Astrocyte of the cerebellum (primary cell): ENCODE results near the gene HDC.

Experiments used
- DNase-seq: peaks from one replicate; pipeline ENCODE4 v3.0.0-alpha.2; 2011; ENCODE audit warnings: low read depth
- H3K4me3 ChIP-seq: 2 replicates; pipeline ENCODE4 v1.5.1; 2011; ENCODE audit warnings: mild to moderate bottlenecking, low read depth, low read length, moderate library complexity
- CTCF ChIP-seq: IDR thresholded peaks from 2 replicates; pipeline ENCODE4 v1.5.1; 2012; ENCODE audit warnings: low read length, low read depth, moderate library complexity, mild to moderate bottlenecking; ENCODE audit errors: missing control alignments
- in situ Hi-C: cut with HindIII; loops from 2 replicates; pipeline ENCODE4 v1.10.0; 2017; ENCODE audit warnings: low sequenced_read_pairs

HDC gene

GRCh38 chr15:50224606-50225005, 40.9 kb downstream of the HDC start:
- no peak for TF ChIP-seq CTCF
- DNase-seq, result peak; percentile 4
- in situ Hi-C loops, result no loop called here

GRCh38 chr15:50222181-50222580, 43.3 kb downstream of the HDC start:
- no peak overlapping the region for H3K4me3 ChIP-seq
- in situ Hi-C loops, result no loop called here
- no peak for TF ChIP-seq CTCF
- no peak for DNase-seq

More at GRCh38 chr15:50224606-50225005, 40.9 kb downstream of the HDC start:
- H3K4me3 ChIP-seq, result no peak overlapping the region

GRCh38 chr15:50219820-50220219, 45.7 kb downstream of the HDC start:
- no peak overlapping the region for H3K4me3 ChIP-seq
- no peak for TF ChIP-seq CTCF
- in situ Hi-C loops, result loop anchor here (5.0 kb wide), 1 partner anchor 32 kb away; no protein-coding TSS in a partner anchor
- no peak for DNase-seq

GRCh38 chr15:50218691-50219090, 46.8 kb downstream of the HDC start:
- in situ Hi-C loops, result loop anchor here (5.0 kb wide), 1 partner anchor 34 kb away; no protein-coding TSS in a partner anchor
- DNase-seq, result no peak
- no peak overlapping the region for H3K4me3 ChIP-seq
- no peak for TF ChIP-seq CTCF

- DNase-seq, result no peak
- in situ Hi-C loops, result loop anchor here (5.0 kb wide), 1 partner anchor 34 kb away; no protein-coding TSS in a partner anchor
- no peak for TF ChIP-seq CTCF
Observed at GRCh38 chr15:50218291-50218690, 47.2 kb downstream of the HDC start.

GRCh38 chr15:50210462-50211157, 54.9 kb downstream of the HDC start:
- no peak for DNase-seq
- peak; percentile 6 for TF ChIP-seq CTCF
- no peak overlapping the region for H3K4me3 ChIP-seq
- in situ Hi-C loops, result no loop called here

More at GRCh38 chr15:50218291-50218690, 47.2 kb downstream of the HDC start:
- no peak overlapping the region for H3K4me3 ChIP-seq
